Effector memory CD8-positive, alpha-beta T cell (primary cell): Measurements from ENCODE around the gene LSM10.

Experiments used
- ATAC-seq: fragments of 150-1000 bp; cut with Tn5 transposase; replicated peaks from 2 replicates; pipeline ENCODE4 v1.10.0; 2021; ENCODE audit warnings: mild to moderate bottlenecking, moderate library complexity
- DNase-seq, 3 experiments: peaks; one replicate each; pipeline ENCODE4 v3.0.0; 2021
- H3K27ac Mint-ChIP-seq, 2 donors: one replicate each; pipeline ENCODE4 v1.8.0; 2022; ENCODE audit warnings: mild to moderate bottlenecking in 2 of 2, mixed read lengths in 2 of 2, moderate library complexity in 2 of 2
- H3K27me3 Mint-ChIP-seq, 2 donors: one replicate each; pipeline ENCODE4 v1.8.0; 2022; ENCODE audit warnings: mixed read lengths in 2 of 2
- H3K36me3 Mint-ChIP-seq: one replicate; pipeline ENCODE4 v1.8.0; 2022; ENCODE audit warnings: mild to moderate bottlenecking, moderate library complexity, mixed read lengths; ENCODE audit not compliant: insufficient read depth
- H3K4me1 Mint-ChIP-seq, 2 donors: one replicate each; pipeline ENCODE4 v1.8.0; 2022; ENCODE audit warnings: low read depth in 2 of 2, mixed read lengths in 2 of 2
- H3K4me3 Mint-ChIP-seq, 2 donors: one replicate each; pipeline ENCODE4 v1.8.0; 2022; ENCODE audit warnings: mild to moderate bottlenecking in 2 of 2, mixed read lengths in 2 of 2, moderate library complexity in 2 of 2
- H3K9me3 Mint-ChIP-seq, 2 donors: one replicate each; pipeline ENCODE4 v1.8.0; 2022; ENCODE audit warnings: mixed read lengths in 2 of 2

Gene LSM10

GRCh38 chr1:36349839-36350238, 47.9 kb downstream of the LSM10 start:
- Mint-ChIP-seq H3K27me3 (no peaks in the 10 kb centered on the region), H3K27ac (peak overlapping the region in 1 of 2 donors; percentile 81), H3K4me1 (peaks cover 5 to 11% of the 10 kb centered on the region in 2 donors), H3K36me3 (peaks cover 42% of the 10 kb centered on the region), H3K9me3 (no peaks in the 10 kb centered on the region), H3K4me3 (no peak overlapping the region)
- DNase-seq (no peak), ATAC-seq (no peak)

GRCh38 chr1:36349241-36349671, 48.5 kb downstream of the LSM10 start:
- peak overlapping the region in 1 of 2 donors; percentile 81 for H3K27ac Mint-ChIP-seq
- DNase-seq (no peak), ATAC-seq (no peak)
- H3K4me1 Mint-ChIP-seq = peaks cover 5 to 11% of the 10 kb centered on the region in 2 donors
- H3K4me3 Mint-ChIP-seq = no peak overlapping the region
- H3K27me3 Mint-ChIP-seq = no peaks in the 10 kb centered on the region
- H3K9me3 Mint-ChIP-seq = no peaks in the 10 kb centered on the region
- peaks cover 36% of the 10 kb centered on the region for H3K36me3 Mint-ChIP-seq

- peaks cover 5 to 8% of the 10 kb centered on the region in 2 donors for H3K4me1 Mint-ChIP-seq
- DNase-seq (no peak), ATAC-seq (no peak)
- no peaks in the 10 kb centered on the region for H3K9me3 Mint-ChIP-seq
- H3K36me3 Mint-ChIP-seq = peaks cover 25% of the 10 kb centered on the region
- no peak overlapping the region for H3K4me3 Mint-ChIP-seq
- H3K27ac Mint-ChIP-seq = peak overlapping the region in 1 of 2 donors; percentile 41
- H3K27me3 Mint-ChIP-seq = no peaks in the 10 kb centered on the region
Observed at GRCh38 chr1:36346741-36347370, 50.9 kb downstream of the LSM10 start.

GRCh38 chr1:36345353-36345752, 52.4 kb downstream of the LSM10 start:
- Mint-ChIP-seq H3K36me3 (peaks cover 25% of the 10 kb centered on the region), H3K9me3 (no peaks in the 10 kb centered on the region), H3K27me3 (no peaks in the 10 kb centered on the region), H3K27ac (peak overlapping the region in 1 of 2 donors; percentile 75), H3K4me1 (peaks cover 0 to 2% of the 10 kb centered on the region in 2 donors), H3K4me3 (no peak overlapping the region)
- ATAC-seq = no peak
- DNase-seq = no peak

GRCh38 chr1:36344395-36344680, 53.4 kb downstream of the LSM10 start:
- Mint-ChIP-seq H3K4me1 (peaks cover 0 to 2% of the 10 kb centered on the region in 2 donors), H3K27ac (no peak overlapping the region), H3K27me3 (no peaks in the 10 kb centered on the region), H3K4me3 (no peak overlapping the region), H3K36me3 (peaks cover 25% of the 10 kb centered on the region), H3K9me3 (no peaks in the 10 kb centered on the region)
- ATAC-seq (no peak), DNase-seq (no peak)

- Mint-ChIP-seq H3K4me3 (no peak overlapping the region), H3K4me1 (peaks cover 2 to 3% of the 10 kb centered on the region in 2 donors), H3K9me3 (no peaks in the 10 kb centered on the region), H3K27me3 (no peaks in the 10 kb centered on the region), H3K27ac (peak overlapping the region in 1 of 2 donors; percentile 23), H3K36me3 (peaks cover 25% of the 10 kb centered on the region)
- no peak for DNase-seq
- ATAC-seq = no peak
Observed at GRCh38 chr1:36343651-36344394, 53.9 kb downstream of the LSM10 start.
